Activated naive CD4-positive, alpha-beta T cell treated with anti-CD3 and anti-CD28 coated beads, Interleukin-2, amount 10 ng/mL, durations not matched to agents 5 hours and 36 hours (primary cell): Measurements from ENCODE around the gene INTS6L. TPM values are rescaled to one million over a fixed set of nuclear protein-coding genes. Genes with fewer than 3 reads are reported as not detected.

Experiments used
- total RNA-seq, 2 experiments: library from RNA; stranded (reverse); gene quantifications; one replicate each; pipeline ENCODE4 v1.2.3, GENCODE V29; 2021

The INTS6L gene
- total RNA-seq: 10 to 100 TPM; 31.0 to 32.8 TPM

GRCh38 chrX:135520553-135521404 lies at the start of gene INTS6L:
TSS of gene INTS6L (plus strand) at chrX:135520660. CDS start at chrX:135520993, 333 bp downstream.

Other genes with a start within 250 kb of the INTS6L start
- gene ETDC, start 211.2 kb upstream of the INTS6L start, total RNA-seq: not detected
- gene ZNF75D, start 176.6 kb upstream of the INTS6L start, total RNA-seq: 10 to 100 TPM; 11.4 to 12.6 TPM
- gene ZNF449, start 175.9 kb upstream of the INTS6L start, total RNA-seq: 1 to 10 TPM; 4.3 to 5.1 TPM
- 1 to 10 TPM in 1 of 2 experiments, under 1 TPM in 1; 0.94 to 1.1 TPM for gene SMIM10L2A, start 98.7 kb upstream of the INTS6L start, total RNA-seq
- not detected for gene CT45A1, start 193.0 kb downstream of the INTS6L start, total RNA-seq
- not detected for gene CT45A3, start 247.5 kb downstream of the INTS6L start, total RNA-seq